Measurements from ENCODE around the gene PHKB. TPM values are rescaled to one million over a fixed set of nuclear protein-coding genes. Genes with fewer than 3 reads are reported as not detected.

The PHKB gene
- polyA plus RNA-seq, 1 donor, result 73.3 TPM

DNA sequence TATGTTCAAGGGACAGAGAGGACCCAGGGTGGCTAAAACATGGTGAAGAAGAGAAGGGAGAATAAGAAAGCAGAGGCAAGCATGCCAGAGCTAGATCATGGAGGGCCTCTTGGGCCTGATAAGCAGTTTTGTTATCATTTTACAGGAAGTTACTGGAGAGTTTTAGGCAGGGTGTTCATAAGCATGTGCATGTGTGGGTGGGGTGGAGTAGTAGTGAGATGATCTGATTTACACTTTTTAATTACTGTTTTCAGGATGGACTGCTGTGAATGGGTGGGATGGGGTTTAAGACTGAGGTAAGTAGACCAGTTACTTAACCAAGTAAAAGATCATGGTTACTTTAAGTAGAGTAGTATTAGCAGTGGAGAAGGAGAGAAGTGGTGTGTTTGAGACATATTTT lies 173.6 kb downstream of the PHKB start:
- Histone ChIP-seq H3K9me3 (ENCODE audit: control insufficient read depth, low read depth, low read length) (no peaks in the 10 kb centered on the region), H3K4me1 (ENCODE audit: control insufficient read depth, insufficient read depth, low read length) (no peaks in the 10 kb centered on the region), H3K4me3 (ENCODE audit: low read length) (no peak overlapping the region), H3K36me3 (ENCODE audit: control insufficient read depth, insufficient read depth, low read length) (peaks cover 12% of the 10 kb centered on the region), H3K27ac (ENCODE audit: low read length) (no peak overlapping the region), H3K27me3 (ENCODE audit: control insufficient read depth, insufficient read depth, low read length) (no peaks in the 10 kb centered on the region)
- no peak for DNase-seq

GRCh38 chr16:47636501-47637099 lies 175.5 kb downstream of the PHKB start:
- peaks cover 16% of the 10 kb centered on the region for H3K36me3 ChIP-seq (ENCODE audit: control insufficient read depth, insufficient read depth, low read length)
- DNase-seq, result no peak
- H3K4me3 ChIP-seq (ENCODE audit: low read length), result no peak overlapping the region
- no peaks in the 10 kb centered on the region for H3K27me3 ChIP-seq (ENCODE audit: control insufficient read depth, insufficient read depth, low read length)
- no peak overlapping the region for H3K27ac ChIP-seq (ENCODE audit: low read length)
- no peaks in the 10 kb centered on the region for H3K4me1 ChIP-seq (ENCODE audit: control insufficient read depth, insufficient read depth, low read length)
- H3K9me3 ChIP-seq (ENCODE audit: control insufficient read depth, low read depth, low read length), result no peaks in the 10 kb centered on the region
- WGBS (ENCODE audit: insufficient coverage, low lambda C conversion rate), result no CpG with 5 or more reads among the region's 13 CpGs

- Histone ChIP-seq H3K4me3 (ENCODE audit: low read length) (no peak overlapping the region), H3K36me3 (ENCODE audit: control insufficient read depth, insufficient read depth, low read length) (peaks cover 16% of the 10 kb centered on the region), H3K9me3 (ENCODE audit: control insufficient read depth, low read depth, low read length) (no peaks in the 10 kb centered on the region), H3K4me1 (ENCODE audit: control insufficient read depth, insufficient read depth, low read length) (no peaks in the 10 kb centered on the region), H3K27ac (ENCODE audit: low read length) (no peak overlapping the region), H3K27me3 (ENCODE audit: control insufficient read depth, insufficient read depth, low read length) (no peaks in the 10 kb centered on the region)
- no peak for DNase-seq
- no CpG with 5 or more reads among the region's 1 CpG for WGBS (ENCODE audit: insufficient coverage, low lambda C conversion rate)
Observed at GRCh38 chr16:47638175-47638574, 177.0 kb downstream of the PHKB start.

GRCh38 chr16:47640661-47641060 lies 179.5 kb downstream of the PHKB start:
- DNase-seq, result no peak
- H3K4me3 ChIP-seq (ENCODE audit: low read length), result no peak overlapping the region
- WGBS (ENCODE audit: insufficient coverage, low lambda C conversion rate), result 86% methylated on average over 1 of the region's 3 CpGs
- no peaks in the 10 kb centered on the region for H3K9me3 ChIP-seq (ENCODE audit: control insufficient read depth, low read depth, low read length)
- H3K27ac ChIP-seq (ENCODE audit: low read length), result no peak overlapping the region
- peaks cover 13% of the 10 kb centered on the region for H3K36me3 ChIP-seq (ENCODE audit: control insufficient read depth, insufficient read depth, low read length)
- H3K27me3 ChIP-seq (ENCODE audit: control insufficient read depth, insufficient read depth, low read length), result no peaks in the 10 kb centered on the region
- no peaks in the 10 kb centered on the region for H3K4me1 ChIP-seq (ENCODE audit: control insufficient read depth, insufficient read depth, low read length)

DNA sequence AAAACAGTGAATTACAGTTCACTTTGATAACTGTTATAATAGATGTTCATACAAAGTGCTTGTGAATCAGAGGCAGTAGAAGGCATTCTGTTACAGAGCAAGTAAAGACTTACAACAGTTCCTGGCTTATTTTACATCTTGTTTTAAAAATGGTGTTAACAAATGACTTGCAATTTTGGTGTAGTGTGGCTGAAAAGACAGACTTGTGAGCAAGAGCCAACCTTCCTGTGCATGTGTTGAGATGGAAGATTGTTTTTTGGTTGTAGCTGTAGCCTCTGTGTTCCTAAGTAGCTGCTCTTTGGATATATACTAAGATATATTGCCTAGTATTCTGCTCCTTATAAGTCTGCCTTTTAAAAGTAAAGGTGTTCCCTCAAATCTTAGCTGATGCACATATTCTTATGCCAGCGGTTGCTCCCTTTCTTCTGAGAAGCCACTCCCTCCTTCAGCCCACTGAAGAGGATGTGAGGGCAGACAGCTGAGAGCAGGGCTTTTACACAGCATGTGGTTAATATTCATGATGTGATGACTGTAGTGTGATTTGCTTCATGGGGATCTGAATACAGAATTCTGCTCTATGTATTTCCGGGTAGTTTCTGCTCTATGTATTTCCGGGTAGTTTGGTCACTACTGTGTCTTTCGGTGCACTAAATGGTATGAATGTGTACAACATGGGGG lies 182.3 kb downstream of the PHKB start:
- Histone ChIP-seq H3K27ac (ENCODE audit: low read length) (no peak overlapping the region), H3K36me3 (ENCODE audit: control insufficient read depth, insufficient read depth, low read length) (peaks cover 4% of the 10 kb centered on the region), H3K4me3 (ENCODE audit: low read length) (no peak overlapping the region), H3K4me1 (ENCODE audit: control insufficient read depth, insufficient read depth, low read length) (no peaks in the 10 kb centered on the region), H3K9me3 (ENCODE audit: control insufficient read depth, low read depth, low read length) (no peaks in the 10 kb centered on the region), H3K27me3 (ENCODE audit: control insufficient read depth, insufficient read depth, low read length) (no peaks in the 10 kb centered on the region)
- WGBS (ENCODE audit: insufficient coverage, low lambda C conversion rate), result no CpG with 5 or more reads among the region's 4 CpGs
- DNase-seq, result no peak

DNA sequence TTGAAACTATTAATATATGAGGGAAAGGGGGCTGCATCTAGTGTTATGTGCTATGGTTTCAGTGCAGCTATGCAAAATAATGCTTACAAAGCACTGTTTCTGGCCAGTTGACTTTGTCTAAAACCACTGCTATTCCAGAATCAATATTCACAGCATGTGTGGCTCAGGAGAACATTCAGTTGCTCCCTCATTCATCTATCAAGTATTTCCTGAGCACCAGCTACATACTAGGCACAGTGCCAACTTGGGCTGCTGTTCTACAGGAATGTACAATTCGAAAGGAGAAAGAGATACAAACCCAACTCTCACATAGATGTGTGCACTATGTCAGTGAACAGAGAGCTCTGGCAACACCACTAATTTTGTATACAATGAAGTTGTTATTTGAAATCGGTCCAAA lies 183.0 kb downstream of the PHKB start:
- Histone ChIP-seq H3K27me3 (ENCODE audit: control insufficient read depth, insufficient read depth, low read length) (no peaks in the 10 kb centered on the region), H3K36me3 (ENCODE audit: control insufficient read depth, insufficient read depth, low read length) (peaks cover 6% of the 10 kb centered on the region), H3K9me3 (ENCODE audit: control insufficient read depth, low read depth, low read length) (no peaks in the 10 kb centered on the region), H3K27ac (ENCODE audit: low read length) (no peak overlapping the region), H3K4me3 (ENCODE audit: low read length) (no peak overlapping the region), H3K4me1 (ENCODE audit: control insufficient read depth, insufficient read depth, low read length) (no peaks in the 10 kb centered on the region)
- DNase-seq, result no peak
- no CpG with 5 or more reads among the region's 2 CpGs for WGBS (ENCODE audit: insufficient coverage, low lambda C conversion rate)

DNA sequence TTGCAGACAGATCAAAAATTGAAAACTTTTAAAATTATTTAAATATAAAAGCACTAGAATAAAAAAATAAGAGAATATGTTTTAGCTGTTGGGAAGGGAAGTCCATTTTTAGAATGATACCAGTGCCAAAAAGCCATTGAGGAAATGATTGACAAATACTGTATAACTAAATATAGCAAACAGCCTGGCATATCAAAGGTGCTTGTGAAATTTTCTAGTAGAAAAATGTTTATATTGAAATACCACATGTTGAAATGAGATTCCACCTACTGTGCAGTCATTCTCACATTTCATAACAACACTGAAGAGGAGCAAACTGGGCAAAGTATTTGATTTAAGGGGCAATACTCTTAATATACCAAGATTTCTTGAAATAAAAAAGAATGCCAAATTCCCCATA lies 183.5 kb downstream of the PHKB start:
- no peaks in the 10 kb centered on the region for H3K9me3 ChIP-seq (ENCODE audit: control insufficient read depth, low read depth, low read length)
- no peaks in the 10 kb centered on the region for H3K27me3 ChIP-seq (ENCODE audit: control insufficient read depth, insufficient read depth, low read length)
- no peak overlapping the region for H3K27ac ChIP-seq (ENCODE audit: low read length)
- H3K4me1 ChIP-seq (ENCODE audit: control insufficient read depth, insufficient read depth, low read length), result no peaks in the 10 kb centered on the region
- no peak for DNase-seq
- peaks cover 8% of the 10 kb centered on the region for H3K36me3 ChIP-seq (ENCODE audit: control insufficient read depth, insufficient read depth, low read length)
- H3K4me3 ChIP-seq (ENCODE audit: low read length), result no peak overlapping the region

GRCh38 chr16:47646914-47647313 lies 185.8 kb downstream of the PHKB start:
- Histone ChIP-seq H3K9me3 (ENCODE audit: control insufficient read depth, low read depth, low read length) (no peaks in the 10 kb centered on the region), H3K4me3 (ENCODE audit: low read length) (no peak overlapping the region), H3K27ac (ENCODE audit: low read length) (no peak overlapping the region), H3K27me3 (ENCODE audit: control insufficient read depth, insufficient read depth, low read length) (no peaks in the 10 kb centered on the region), H3K4me1 (ENCODE audit: control insufficient read depth, insufficient read depth, low read length) (no peaks in the 10 kb centered on the region), H3K36me3 (ENCODE audit: control insufficient read depth, insufficient read depth, low read length) (peaks cover 16% of the 10 kb centered on the region)
- no peak for DNase-seq
- no CpG with 5 or more reads among the region's 4 CpGs for WGBS (ENCODE audit: insufficient coverage, low lambda C conversion rate)

DNA sequence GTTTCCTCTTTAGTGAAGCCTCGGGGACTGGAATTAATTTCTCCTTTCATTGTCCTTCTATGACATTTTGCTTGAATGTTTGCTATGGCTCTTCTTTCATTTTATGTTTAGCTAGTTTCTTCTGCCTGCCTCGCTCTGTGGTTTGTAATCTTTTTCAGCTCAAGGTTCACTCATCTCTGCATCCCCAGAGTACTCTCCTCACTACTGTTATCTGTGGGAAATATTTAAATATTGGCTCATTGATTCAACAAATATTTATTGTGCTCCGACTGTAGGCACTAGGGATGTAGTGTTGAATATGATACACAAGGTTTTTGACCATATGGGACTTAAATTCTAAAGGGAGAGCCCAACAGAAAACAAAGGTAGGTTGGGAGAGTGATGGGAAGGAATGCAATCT lies 195.9 kb downstream of the PHKB start:
- no peaks in the 10 kb centered on the region for H3K27me3 ChIP-seq (ENCODE audit: control insufficient read depth, insufficient read depth, low read length)
- WGBS (ENCODE audit: insufficient coverage, low lambda C conversion rate), result 83% methylated on average over 1 of the region's 3 CpGs
- H3K4me1 ChIP-seq (ENCODE audit: control insufficient read depth, insufficient read depth, low read length), result no peaks in the 10 kb centered on the region
- no peaks in the 10 kb centered on the region for H3K9me3 ChIP-seq (ENCODE audit: control insufficient read depth, low read depth, low read length)
- peaks cover 38% of the 10 kb centered on the region for H3K36me3 ChIP-seq (ENCODE audit: control insufficient read depth, insufficient read depth, low read length)
- no peak for DNase-seq
- no peak overlapping the region for H3K27ac ChIP-seq (ENCODE audit: low read length)
- H3K4me3 ChIP-seq (ENCODE audit: low read length), result no peak overlapping the region

DNA sequence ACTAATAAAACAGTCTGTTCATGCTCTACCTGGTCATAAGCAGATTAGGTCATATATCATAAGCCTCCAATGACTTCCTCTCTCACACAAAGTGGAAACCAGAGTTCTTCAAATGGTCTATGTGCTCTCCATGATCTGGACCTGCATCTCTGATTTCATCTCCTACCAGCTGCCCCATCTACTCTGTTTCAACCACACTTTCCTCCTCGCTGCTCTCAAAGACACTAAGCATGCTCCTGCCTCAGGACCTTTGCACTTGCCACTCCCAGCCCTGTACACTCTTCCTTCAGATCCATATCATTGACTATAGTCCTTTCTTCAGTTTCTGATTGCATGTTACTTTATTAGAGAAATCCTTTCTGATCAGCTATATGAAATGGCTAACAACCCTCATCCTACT lies 196.8 kb downstream of the PHKB start:
- no CpG with 5 or more reads among the region's 1 CpG for WGBS (ENCODE audit: insufficient coverage, low lambda C conversion rate)
- Histone ChIP-seq H3K27ac (ENCODE audit: low read length) (no peak overlapping the region), H3K9me3 (ENCODE audit: control insufficient read depth, low read depth, low read length) (no peaks in the 10 kb centered on the region), H3K27me3 (ENCODE audit: control insufficient read depth, insufficient read depth, low read length) (no peaks in the 10 kb centered on the region), H3K4me3 (ENCODE audit: low read length) (no peak overlapping the region), H3K36me3 (ENCODE audit: control insufficient read depth, insufficient read depth, low read length) (peaks cover 36% of the 10 kb centered on the region), H3K4me1 (ENCODE audit: control insufficient read depth, insufficient read depth, low read length) (no peaks in the 10 kb centered on the region)
- no peak for DNase-seq

DNA sequence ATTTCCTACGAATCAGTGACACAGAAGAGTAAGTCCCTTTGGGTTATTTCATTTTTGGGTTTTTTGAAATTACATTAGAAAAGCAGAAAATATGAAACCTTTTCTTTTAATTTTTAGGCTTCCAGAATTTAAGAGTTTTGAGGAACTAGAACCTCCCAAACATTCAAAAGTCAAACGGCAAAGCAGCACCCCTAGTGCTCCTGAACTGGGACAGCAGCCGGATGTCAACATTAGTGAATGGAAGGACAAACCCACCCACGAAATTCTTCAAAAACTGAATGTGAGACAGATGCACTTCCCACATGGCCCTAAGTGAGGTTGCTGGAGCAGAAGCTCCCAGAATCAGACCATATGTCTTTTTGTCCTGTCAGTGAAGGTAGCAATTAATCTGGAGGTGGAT lies 199.4 kb downstream of the PHKB start:
- no peak for DNase-seq
- Histone ChIP-seq H3K9me3 (ENCODE audit: control insufficient read depth, low read depth, low read length) (no peaks in the 10 kb centered on the region), H3K27ac (ENCODE audit: low read length) (no peak overlapping the region), H3K27me3 (ENCODE audit: control insufficient read depth, insufficient read depth, low read length) (no peaks in the 10 kb centered on the region), H3K36me3 (ENCODE audit: control insufficient read depth, insufficient read depth, low read length) (peaks cover 28% of the 10 kb centered on the region), H3K4me1 (ENCODE audit: control insufficient read depth, insufficient read depth, low read length) (no peaks in the 10 kb centered on the region), H3K4me3 (ENCODE audit: low read length) (no peak overlapping the region)
- WGBS (ENCODE audit: insufficient coverage, low lambda C conversion rate), result 100% methylated on average over 1 of the region's 4 CpGs

Data from large intestine (tissue), 3 donors.